Astrocyte of the cerebellum (primary cell): ENCODE results near the gene TNS4.

Experiments
- DNase-seq: peaks from one replicate; pipeline ENCODE4 v3.0.0-alpha.2; 2011; ENCODE audit warnings: low read depth
- H3K4me3 ChIP-seq: 2 replicates; pipeline ENCODE4 v1.5.1; 2011; ENCODE audit warnings: mild to moderate bottlenecking, low read depth, low read length, moderate library complexity
- in situ Hi-C: cut with HindIII; loops from 2 replicates; pipeline ENCODE4 v1.10.0; 2017; ENCODE audit warnings: low sequenced_read_pairs
- TF ChIP-seq, protein P1 (sequence below): IDR thresholded peaks from 2 replicates; pipeline ENCODE4 v1.5.1; 2012; ENCODE audit warnings: low read length, low read depth, moderate library complexity, mild to moderate bottlenecking; ENCODE audit errors: missing control alignments

The TNS4 gene

DNA sequence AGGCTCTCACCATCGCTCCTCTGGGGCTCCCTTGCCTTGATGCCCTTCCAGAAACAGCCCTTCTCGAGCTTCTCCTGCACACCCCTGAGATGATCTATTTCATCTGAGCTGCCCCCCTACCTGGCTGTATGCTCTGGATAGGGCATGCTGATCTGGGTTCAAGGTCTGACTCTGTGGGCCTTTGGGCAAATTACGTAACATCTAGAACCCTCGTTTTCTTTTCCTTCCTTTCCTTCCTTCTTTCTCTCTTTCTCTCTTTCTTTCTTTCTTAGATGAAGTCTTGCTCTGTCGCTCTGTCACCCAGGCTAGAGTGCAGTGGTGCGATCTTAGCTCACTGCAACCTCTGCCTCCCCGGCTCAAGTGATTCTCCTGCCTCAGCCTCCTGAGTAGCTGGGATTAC is 20.3 kb downstream of the TNS4 start:
- TF ChIP-seq, protein P1, sequence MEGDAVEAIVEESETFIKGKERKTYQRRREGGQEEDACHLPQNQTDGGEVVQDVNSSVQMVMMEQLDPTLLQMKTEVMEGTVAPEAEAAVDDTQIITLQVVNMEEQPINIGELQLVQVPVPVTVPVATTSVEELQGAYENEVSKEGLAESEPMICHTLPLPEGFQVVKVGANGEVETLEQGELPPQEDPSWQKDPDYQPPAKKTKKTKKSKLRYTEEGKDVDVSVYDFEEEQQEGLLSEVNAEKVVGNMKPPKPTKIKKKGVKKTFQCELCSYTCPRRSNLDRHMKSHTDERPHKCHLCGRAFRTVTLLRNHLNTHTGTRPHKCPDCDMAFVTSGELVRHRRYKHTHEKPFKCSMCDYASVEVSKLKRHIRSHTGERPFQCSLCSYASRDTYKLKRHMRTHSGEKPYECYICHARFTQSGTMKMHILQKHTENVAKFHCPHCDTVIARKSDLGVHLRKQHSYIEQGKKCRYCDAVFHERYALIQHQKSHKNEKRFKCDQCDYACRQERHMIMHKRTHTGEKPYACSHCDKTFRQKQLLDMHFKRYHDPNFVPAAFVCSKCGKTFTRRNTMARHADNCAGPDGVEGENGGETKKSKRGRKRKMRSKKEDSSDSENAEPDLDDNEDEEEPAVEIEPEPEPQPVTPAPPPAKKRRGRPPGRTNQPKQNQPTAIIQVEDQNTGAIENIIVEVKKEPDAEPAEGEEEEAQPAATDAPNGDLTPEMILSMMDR = no peak
- in situ Hi-C loops = no loop called here
- no peak for DNase-seq
- H3K4me3 ChIP-seq = no peak overlapping the region

DNA sequence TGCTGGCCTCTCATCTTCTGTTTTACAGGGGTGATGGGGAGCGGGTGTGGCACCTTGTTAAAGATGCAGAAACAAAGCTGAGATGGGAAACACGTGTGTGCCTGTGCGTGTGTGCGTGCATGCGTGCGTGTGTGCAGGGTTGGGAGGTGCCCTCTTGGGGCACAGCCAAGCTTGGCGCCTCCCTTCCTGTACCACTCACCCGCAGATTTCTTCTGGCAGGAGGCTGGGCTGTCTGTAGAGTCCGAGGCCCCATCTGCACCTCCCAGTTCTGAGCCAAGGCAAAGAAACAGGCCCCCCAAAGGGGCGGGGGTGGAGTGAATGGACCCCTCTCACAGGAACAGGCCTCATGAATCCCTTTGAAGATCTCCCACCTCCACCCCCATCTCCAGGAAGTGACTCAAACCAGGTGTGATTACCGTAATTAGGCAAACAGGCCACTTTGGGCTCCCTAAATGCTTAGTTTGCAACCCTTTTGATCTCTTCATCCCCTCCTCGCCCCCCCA is 20.9 kb downstream of the TNS4 start:
- H3K4me3 ChIP-seq = no peak overlapping the region
- TF ChIP-seq, protein P1 = no peak
- DNase-seq = no peak
- in situ Hi-C loops = no loop called here

DNA sequence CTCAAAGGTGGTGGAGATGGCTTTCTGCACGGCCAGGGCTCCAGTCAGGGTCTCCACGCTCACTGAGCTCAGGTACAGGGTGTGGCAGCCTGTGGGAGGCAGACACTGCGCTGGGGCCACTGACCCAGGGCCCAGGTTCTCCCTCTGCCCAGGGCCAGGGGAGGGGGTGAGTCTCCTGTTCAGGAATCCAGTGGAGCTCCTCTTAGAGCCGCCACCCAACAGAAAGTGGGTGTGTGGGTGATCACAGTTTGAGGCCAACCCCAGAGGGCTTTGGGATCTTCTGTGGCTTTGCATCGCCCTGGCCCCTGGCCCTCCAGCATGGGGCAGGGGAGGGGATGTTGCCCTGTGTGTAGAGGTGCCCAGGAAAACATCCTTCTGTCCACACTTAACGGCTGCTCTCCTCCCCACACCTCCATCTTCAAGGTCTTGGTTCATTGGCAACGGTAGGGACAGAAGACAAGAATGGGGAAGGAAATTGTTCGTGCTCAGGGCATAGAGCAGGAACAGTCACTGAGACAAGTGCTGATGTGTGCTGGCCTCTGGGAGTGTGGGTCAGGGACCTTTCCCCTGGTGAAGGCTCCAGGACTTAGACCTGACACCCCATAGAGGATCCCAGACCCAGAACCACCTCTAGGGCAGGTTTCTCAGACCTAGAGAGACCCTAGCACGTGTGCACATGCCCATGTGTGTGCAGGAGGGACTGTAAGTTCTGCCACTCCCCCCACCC is 21.5 kb downstream of the TNS4 start:
- no peak for DNase-seq
- in situ Hi-C loops = no loop called here
- no peak overlapping the region for H3K4me3 ChIP-seq
- TF ChIP-seq, protein P1 = no peak

DNA sequence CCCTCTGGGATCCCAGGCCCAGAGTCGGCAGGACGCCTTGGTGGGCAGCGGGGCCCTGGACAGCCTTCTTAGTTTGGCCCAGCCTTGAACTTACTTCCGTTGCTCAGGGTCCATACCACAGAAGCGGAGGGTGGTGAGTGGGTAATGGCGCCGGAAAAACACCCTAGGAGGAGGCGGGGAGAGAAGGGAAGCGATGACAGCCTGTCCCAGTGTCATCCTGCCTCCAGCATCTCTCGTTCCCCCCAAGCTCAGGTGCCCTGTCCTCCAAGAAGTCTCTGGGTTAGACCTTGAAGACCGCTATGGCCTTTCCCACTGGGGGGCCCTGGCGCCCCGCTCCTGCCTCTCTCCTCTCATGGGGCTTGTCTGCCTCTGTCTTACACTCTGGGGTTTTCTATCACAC is 22.9 kb downstream of the TNS4 start:
- in situ Hi-C loops = no loop called here
- TF ChIP-seq, protein P1 = no peak
- H3K4me3 ChIP-seq = no peak overlapping the region
- no peak for DNase-seq

DNA sequence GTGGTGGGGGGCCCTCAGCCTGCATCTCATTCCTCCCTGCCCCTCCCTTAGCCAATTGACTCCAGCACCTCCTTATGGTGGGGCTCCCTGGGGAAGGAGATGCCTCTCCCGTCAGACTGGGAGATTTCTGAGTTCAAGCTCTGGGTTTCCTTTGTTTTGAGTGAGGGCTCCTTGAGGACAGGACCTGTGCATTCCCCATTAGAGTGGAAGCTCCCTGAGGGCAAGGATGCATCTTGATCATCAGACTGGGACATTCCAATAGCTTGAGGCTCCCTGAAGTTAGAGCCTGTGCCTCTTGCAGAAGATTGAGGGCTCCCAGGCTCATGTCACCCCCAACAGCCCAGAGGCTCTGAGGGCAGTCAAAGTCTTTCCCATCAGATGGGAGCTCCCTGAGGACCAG is 23.6 kb downstream of the TNS4 start:
- in situ Hi-C loops = no loop called here
- H3K4me3 ChIP-seq = no peak overlapping the region
- no peak for DNase-seq
- TF ChIP-seq, protein P1 = no peak

DNA sequence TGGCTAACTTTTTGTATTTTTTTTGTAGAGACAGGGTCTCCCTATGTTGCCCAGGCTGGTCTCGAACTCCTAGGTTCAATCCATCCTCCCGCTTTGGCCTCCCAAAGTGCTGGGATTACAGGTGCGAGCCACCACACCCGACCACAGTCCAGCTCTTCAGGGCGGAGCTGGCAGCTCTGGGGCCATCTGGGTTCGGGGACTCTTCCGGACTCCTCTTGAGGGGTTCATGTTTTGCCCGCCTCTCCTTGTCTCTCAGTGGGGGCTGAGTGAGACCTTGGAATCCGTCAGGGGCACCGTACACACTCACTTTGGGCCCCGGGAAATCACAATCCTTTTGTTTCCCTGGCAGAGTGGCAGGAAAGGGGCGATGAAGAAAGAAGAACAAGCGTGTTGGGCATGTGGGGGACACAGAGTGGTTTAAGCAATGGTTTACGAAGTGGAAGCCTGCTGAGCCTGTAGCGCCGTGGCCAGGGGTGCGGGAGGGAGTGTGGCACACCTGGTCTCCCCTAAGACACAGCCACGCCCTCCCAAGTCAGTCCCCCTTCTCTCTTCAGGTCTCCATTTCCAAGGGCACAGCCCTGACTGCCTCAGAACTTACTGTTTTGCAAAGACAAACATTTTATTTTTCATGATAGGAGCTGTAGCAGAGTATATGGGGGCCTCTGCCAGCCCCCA is 26.1 kb downstream of the TNS4 start:
- TF ChIP-seq, protein P1 = no peak
- in situ Hi-C loops = no loop called here
- H3K4me3 ChIP-seq = no peak overlapping the region
- no peak for DNase-seq
